H7 (cell line): Measurements from ENCODE around the gene TNFAIP8L1. TPM values are rescaled to one million over a fixed set of nuclear protein-coding genes. Genes with fewer than 3 reads are reported as not detected.

Experiments used
- DNase-seq: peaks from one replicate; pipeline ENCODE4 v3.0.0; 2012
- H3K27me3 ChIP-seq: 2 replicates; pipeline ENCODE4 v1.6.0; 2011; ENCODE audit warnings: mild to moderate bottlenecking, low read length; ENCODE audit not compliant: control insufficient read depth, insufficient read depth
- H3K36me3 ChIP-seq: replicated peaks from 2 replicates; pipeline ENCODE4 v1.5.1; 2011; ENCODE audit warnings: low read length; ENCODE audit not compliant: control insufficient read depth, insufficient read depth
- H3K4me3 ChIP-seq: 2 replicates; pipeline ENCODE4 v1.5.1; 2011; ENCODE audit warnings: low read depth, mild to moderate bottlenecking, control low read depth, low read length, moderate library complexity; ENCODE audit not compliant: insufficient read depth
- total RNA-seq: library from RNA; depleted of rRNA; stranded (reverse); fragments of >200 nt; shearing (Covaris generic); gene quantifications from 2 replicates; pipeline ENCODE4 v1.2.3, GENCODE V29; 2014

Gene TNFAIP8L1
- total RNA-seq, 1 experiment from 2014 or later, result 9.4 TPM

- no peak overlapping the region for H3K4me3 ChIP-seq
- H3K27me3 ChIP-seq, result no peaks in the 10 kb centered on the region
- DNase-seq, result no peak
- peaks cover 2% of the 10 kb centered on the region for H3K36me3 ChIP-seq
Observed at GRCh38 chr19:4650159-4650558, 10.8 kb downstream of the TNFAIP8L1 start.

- Histone ChIP-seq H3K36me3 (peaks cover 2% of the 10 kb centered on the region), H3K27me3 (no peaks in the 10 kb centered on the region), H3K4me3 (no peak overlapping the region)
- DNase-seq, result no peak
Observed at GRCh38 chr19:4652075-4652474, 12.8 kb downstream of the TNFAIP8L1 start.

- H3K36me3 ChIP-seq, result peaks cover 6% of the 10 kb centered on the region
- DNase-seq, result no peak
- H3K27me3 ChIP-seq, result no peaks in the 10 kb centered on the region
- H3K4me3 ChIP-seq, result no peak overlapping the region
Observed at GRCh38 chr19:4653793-4654436, 14.6 kb downstream of the TNFAIP8L1 start.

- no peak for DNase-seq
- H3K4me3 ChIP-seq, result no peak overlapping the region
- H3K36me3 ChIP-seq, result peaks cover 9% of the 10 kb centered on the region
- H3K27me3 ChIP-seq, result no peaks in the 10 kb centered on the region
Observed at GRCh38 chr19:4654437-4655361, 15.4 kb downstream of the TNFAIP8L1 start.

GRCh38 chr19:4656102-4656501, 16.8 kb downstream of the TNFAIP8L1 start:
- no peak overlapping the region for H3K4me3 ChIP-seq
- no peak for DNase-seq
- H3K36me3 ChIP-seq, result peaks cover 9% of the 10 kb centered on the region
- H3K27me3 ChIP-seq, result no peaks in the 10 kb centered on the region

- H3K4me3 ChIP-seq, result no peak overlapping the region
- no peaks in the 10 kb centered on the region for H3K27me3 ChIP-seq
- peaks cover 9% of the 10 kb centered on the region for H3K36me3 ChIP-seq
- DNase-seq, result no peak
Observed at GRCh38 chr19:4657262-4657661, 17.9 kb downstream of the TNFAIP8L1 start.

- no peak overlapping the region for H3K4me3 ChIP-seq
- H3K27me3 ChIP-seq, result no peaks in the 10 kb centered on the region
- DNase-seq, result no peak
- peaks cover 9% of the 10 kb centered on the region for H3K36me3 ChIP-seq
Observed at GRCh38 chr19:4657835-4658234, 18.5 kb downstream of the TNFAIP8L1 start.

GRCh38 chr19:4660181-4660791, 21.0 kb downstream of the TNFAIP8L1 start:
- Histone ChIP-seq H3K36me3 (peaks cover 6% of the 10 kb centered on the region), H3K27me3 (no peaks in the 10 kb centered on the region), H3K4me3 (no peak overlapping the region)
- DNase-seq, result peak; percentile 83

GRCh38 chr19:4660993-4661392, 21.7 kb downstream of the TNFAIP8L1 start:
- peaks cover 6% of the 10 kb centered on the region for H3K36me3 ChIP-seq
- DNase-seq, result no peak
- no peak overlapping the region for H3K4me3 ChIP-seq
- H3K27me3 ChIP-seq, result no peaks in the 10 kb centered on the region

- H3K4me3 ChIP-seq, result no peak overlapping the region
- no peak for DNase-seq
- no peaks in the 10 kb centered on the region for H3K27me3 ChIP-seq
- peaks cover 8% of the 10 kb centered on the region for H3K36me3 ChIP-seq
Observed at GRCh38 chr19:4662020-4662695, 22.8 kb downstream of the TNFAIP8L1 start.

- Histone ChIP-seq H3K36me3 (peaks cover 6% of the 10 kb centered on the region), H3K4me3 (no peak overlapping the region)
- no peak for DNase-seq
Observed at GRCh38 chr19:4662812-4663211, 23.5 kb downstream of the TNFAIP8L1 start.

GRCh38 chr19:4664642-4665041, 25.3 kb downstream of the TNFAIP8L1 start:
- peaks cover 3% of the 10 kb centered on the region for H3K36me3 ChIP-seq
- no peak for DNase-seq

More at GRCh38 chr19:4662812-4663211, 23.5 kb downstream of the TNFAIP8L1 start:
- no peaks in the 10 kb centered on the region for H3K27me3 ChIP-seq

GRCh38 chr19:4669723-4670480, 30.6 kb downstream of the TNFAIP8L1 start, which contains the start of gene MYDGF:
Gene MYDGF, minus strand, starts transcription at chr19:4670342. Its CDS starts 8 bp downstream, at chr19:4670334.
- Histone ChIP-seq H3K36me3 (peaks cover 2% of the 10 kb centered on the region), H3K27me3 (no peaks in the 10 kb centered on the region), H3K4me3 (peak within 1 kb of the TSS; percentile 80)
- DNase-seq, result peak; percentile 100

More at GRCh38 chr19:4664642-4665041, 25.3 kb downstream of the TNFAIP8L1 start:
- Histone ChIP-seq H3K4me3 (no peak overlapping the region), H3K27me3 (no peaks in the 10 kb centered on the region)
